ENCODE measurements around the gene STPG4. TPM values are rescaled to one million over a fixed set of nuclear protein-coding genes. Genes with fewer than 3 reads are reported as not detected.

STPG4 gene
- total RNA-seq, 1 experiment from 2014 or later = 0.13 TPM

DNA sequence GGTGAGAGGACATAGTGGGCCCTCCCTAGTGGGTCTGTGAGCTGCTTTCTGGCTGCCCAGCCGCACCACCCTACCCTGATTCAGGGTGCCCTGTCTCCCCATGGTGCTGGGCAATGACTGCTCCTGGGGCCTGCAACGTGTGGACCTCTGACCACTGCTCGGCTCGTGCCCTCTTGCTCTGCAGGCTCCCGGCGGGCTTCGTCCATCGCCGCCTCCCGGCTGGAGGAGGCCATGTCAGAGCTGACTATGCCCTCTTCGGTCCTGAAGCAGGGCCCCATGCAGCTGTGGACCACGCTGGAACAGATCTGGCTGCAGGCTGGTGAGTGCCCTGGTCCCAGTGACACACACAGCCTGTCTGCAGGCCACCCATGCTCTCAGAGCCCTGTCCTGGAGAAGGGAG, 103.5 kb downstream of the STPG4 start:
- TF ChIP-seq, protein P1, sequence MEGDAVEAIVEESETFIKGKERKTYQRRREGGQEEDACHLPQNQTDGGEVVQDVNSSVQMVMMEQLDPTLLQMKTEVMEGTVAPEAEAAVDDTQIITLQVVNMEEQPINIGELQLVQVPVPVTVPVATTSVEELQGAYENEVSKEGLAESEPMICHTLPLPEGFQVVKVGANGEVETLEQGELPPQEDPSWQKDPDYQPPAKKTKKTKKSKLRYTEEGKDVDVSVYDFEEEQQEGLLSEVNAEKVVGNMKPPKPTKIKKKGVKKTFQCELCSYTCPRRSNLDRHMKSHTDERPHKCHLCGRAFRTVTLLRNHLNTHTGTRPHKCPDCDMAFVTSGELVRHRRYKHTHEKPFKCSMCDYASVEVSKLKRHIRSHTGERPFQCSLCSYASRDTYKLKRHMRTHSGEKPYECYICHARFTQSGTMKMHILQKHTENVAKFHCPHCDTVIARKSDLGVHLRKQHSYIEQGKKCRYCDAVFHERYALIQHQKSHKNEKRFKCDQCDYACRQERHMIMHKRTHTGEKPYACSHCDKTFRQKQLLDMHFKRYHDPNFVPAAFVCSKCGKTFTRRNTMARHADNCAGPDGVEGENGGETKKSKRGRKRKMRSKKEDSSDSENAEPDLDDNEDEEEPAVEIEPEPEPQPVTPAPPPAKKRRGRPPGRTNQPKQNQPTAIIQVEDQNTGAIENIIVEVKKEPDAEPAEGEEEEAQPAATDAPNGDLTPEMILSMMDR (conservative IDR thresholded peaks at IDR 0.05) = no peak
- WGBS (ENCODE audit: extremely low coverage, insufficient read length, low lambda C conversion rate) = no CpG with 5 or more reads among the region's 12 CpGs
- Histone ChIP-seq H3K4me1 (ENCODE audit: insufficient read depth, low read length) (peaks cover 9% of the 10 kb centered on the region; the same call in 1 of the 2 replicates), H3K23me2 (ENCODE audit: insufficient read length, low read depth, low read length, poor library complexity, severe bottlenecking) (no peaks in the 10 kb centered on the region), H3K9me3 (ENCODE audit: control insufficient read depth, low read depth, low read length) (no peaks in the 10 kb centered on the region), H3K14ac (ENCODE audit: insufficient read depth, low read length) (no peak overlapping the region; the same call in 1 of the 2 replicates), H4K20me1 (ENCODE audit: control insufficient read depth, insufficient read depth, insufficient read length) (no peaks in the 10 kb centered on the region), H2BK15ac (ENCODE audit: low read depth, low read length) (no peak overlapping the region), H3K4me2 (ENCODE audit: insufficient read depth, insufficient read length, low read length) (no peak overlapping the region), H4K8ac (replicated peaks; ENCODE audit: insufficient read length, low read depth, low read length) (no peak overlapping the region), H2BK120ac (ENCODE audit: low read depth, low read length, poor library complexity, severe bottlenecking) (no peak overlapping the region), H2BK5ac (ENCODE audit: insufficient read length, low read length) (no peak overlapping the region), H2AK5ac (ENCODE audit: insufficient read length, low read length) (no peak overlapping the region), H3K23ac (ENCODE audit: insufficient read length, low read depth, low read length) (no peak overlapping the region), H3K56ac (ENCODE audit: insufficient read length, low read depth, low read length) (no peak overlapping the region), H3K18ac (ENCODE audit: insufficient read length, low read depth, low read length) (no peak overlapping the region), H4K5ac (ENCODE audit: insufficient read length, low read depth, low read length) (no peak overlapping the region), H3K27me3 (ENCODE audit: insufficient read depth, low read length) (no peaks in the 10 kb centered on the region), H2AFZ (ENCODE audit: low read length) (no peak overlapping the region), H2BK20ac (ENCODE audit: low read depth, low read length, poor library complexity, severe bottlenecking) (no peak overlapping the region), H2BK12ac (ENCODE audit: insufficient read length, low read depth, low read length) (no peak overlapping the region), H3K9ac (ENCODE audit: extremely low read depth, insufficient read length, low read length) (no peak overlapping the region), H3T11ph (ENCODE audit: low read length) (no peak overlapping the region), H3K4ac (ENCODE audit: low read depth, low read length) (no peak overlapping the region), H3K27ac (ENCODE audit: insufficient read length, low read depth, low read length) (no peak overlapping the region), H4K91ac (ENCODE audit: insufficient read length, low read depth, low read length) (no peak overlapping the region), H3K79me2 (ENCODE audit: insufficient read depth, low read length) (no peaks in the 10 kb centered on the region), H3K79me1 (ENCODE audit: insufficient read depth, low read depth, low read length, poor library complexity, severe bottlenecking) (no peaks in the 10 kb centered on the region)
- Mint-ChIP-seq H3K27ac (no peak overlapping the region), H3K4me1 (peaks cover 12 to 17% of the 10 kb centered on the region in 2 experiments), H3K4me3 (no peak overlapping the region), H3K9me3 (no peaks in the 10 kb centered on the region), H3K27me3 (ENCODE audit: low read depth) (no peaks in the 10 kb centered on the region), H3K36me3 (ENCODE audit: insufficient read depth in 1 of 3, low read depth in 3 of 3) (peaks cover 0 to 12% (median 5%) of the 10 kb centered on the region in 3 experiments; a peak in 2 of 7 replicates)
- DNase-seq = no peak
